CD14-positive monocyte (primary cell): Measurements from ENCODE around the gene TICRR. TPM values are rescaled to one million over a fixed set of nuclear protein-coding genes. Genes with fewer than 3 reads are reported as not detected.

Experiments
- DNase-seq, 3 donors: peaks; one replicate each; pipeline ENCODE4 v3.0.0-alpha.2; 2011 to 2022
- H2AFZ ChIP-seq: 2 replicates; pipeline ENCODE4 v1.6.0; 2012; ENCODE audit warnings: mild to moderate bottlenecking, low read depth, low read length, inconsistent platforms; ENCODE audit not compliant: insufficient read depth, poor library complexity, severe bottlenecking
- H3K27ac ChIP-seq, 2 donors: 1 replicate in 1 of 2; 2 replicates in 1 of 2; pipeline ENCODE4 v1.5.1; 2012 to 2013; ENCODE audit warnings: low read length in 2 of 2, control low read depth in 1 of 2, inconsistent platforms in 1 of 2, low read depth in 1 of 2, mild to moderate bottlenecking in 1 of 2
- H3K27me3 ChIP-seq, 2 donors: one replicate each; pipeline versions ENCODE4 v1.6.0 to v1.6.1; 2011 to 2013; ENCODE audit warnings: low read length in 2 of 2; ENCODE audit not compliant: control insufficient read depth in 2 of 2, insufficient read depth in 2 of 2
- H3K36me3 ChIP-seq, 2 donors: replicated peaks in 1 of 2; 1 replicate in 1 of 2; 2 replicates in 1 of 2; pipeline versions ENCODE4 v1.5.1 to v1.6.1; 2012 to 2013; ENCODE audit warnings: low read length in 2 of 2, control low read depth in 1 of 2, inconsistent platforms in 1 of 2, mild to moderate bottlenecking in 1 of 2; ENCODE audit not compliant: insufficient read depth in 2 of 2, control insufficient read depth in 1 of 2
- H3K4me1 ChIP-seq, 2 donors: 1 replicate in 1 of 2; 2 replicates in 1 of 2; pipeline versions ENCODE4 v1.5.1 to v1.6.1; 2012 to 2013; ENCODE audit warnings: low read length in 2 of 2, control low read depth in 1 of 2, inconsistent platforms in 1 of 2, mild to moderate bottlenecking in 1 of 2, moderate library complexity in 1 of 2; ENCODE audit not compliant: insufficient read depth in 2 of 2, control insufficient read depth in 1 of 2
- H3K4me2 ChIP-seq: replicated peaks from 2 replicates; pipeline ENCODE3; 2012; ENCODE audit warnings: low read length, moderate library complexity, mild to moderate bottlenecking; ENCODE audit not compliant: poor library complexity, severe bottlenecking; ENCODE audit errors: extremely low read depth
- H3K4me3 ChIP-seq, 3 experiments: fragments of 200-600 bp in 1 of 3; sonication (generic) in 1 of 3; replicated peaks in 1 of 3; 1 replicate in 2 of 3; 2 replicates in 1 of 3; pipeline ENCODE4 v1.5.1; 2011 to 2013; ENCODE audit warnings: low read length in 3 of 3, mild to moderate bottlenecking in 3 of 3, control low read depth in 2 of 3, low read depth in 2 of 3, inconsistent platforms in 1 of 3, moderate library complexity in 1 of 3
- H3K79me2 ChIP-seq: 2 replicates; pipeline ENCODE4 v1.6.0; 2012; ENCODE audit warnings: mild to moderate bottlenecking, control low read depth, inconsistent platforms, low read length, moderate library complexity; ENCODE audit not compliant: insufficient read depth
- H3K9ac ChIP-seq: 2 replicates; pipeline ENCODE4 v1.6.0; 2017; ENCODE audit warnings: low read length, mild to moderate bottlenecking; ENCODE audit not compliant: insufficient read depth, poor library complexity, severe bottlenecking
- H3K9me3 ChIP-seq, 2 donors: replicated peaks in 1 of 2; 1 replicate in 1 of 2; 2 replicates in 1 of 2; pipeline versions ENCODE4 v1.5.1 to v1.6.1; 2012 to 2013; ENCODE audit warnings: low read length in 2 of 2, control low read depth in 1 of 2; ENCODE audit not compliant: control insufficient read depth in 1 of 2, insufficient read depth in 1 of 2
- H4K20me1 ChIP-seq: 2 replicates; pipeline ENCODE4 v1.6.0; 2012; ENCODE audit warnings: mild to moderate bottlenecking, low read length, control low read depth, moderate library complexity; ENCODE audit not compliant: insufficient read depth
- H3K27ac Mint-ChIP-seq, 7 donors: one replicate each; pipeline ENCODE4 v1.8.0; 2020; ENCODE audit warnings: mild to moderate bottlenecking in 7 of 7, mixed read lengths in 7 of 7, moderate library complexity in 6 of 7, inconsistent platforms in 2 of 7
- H3K27me3 Mint-ChIP-seq, 3 donors: one replicate each; pipeline ENCODE4 v1.8.0; 2021 to 2022; ENCODE audit warnings: low read depth in 3 of 3, mild to moderate bottlenecking in 3 of 3, mixed read lengths in 3 of 3, moderate library complexity in 3 of 3, inconsistent platforms in 1 of 3
- H3K36me3 Mint-ChIP-seq, 2 donors: one replicate each; pipeline ENCODE4 v1.8.0; 2020; ENCODE audit warnings: mixed read lengths in 2 of 2, inconsistent platforms in 1 of 2, mild to moderate bottlenecking in 1 of 2
- H3K4me1 Mint-ChIP-seq: one replicate; pipeline ENCODE4 v1.8.0; 2020; ENCODE audit warnings: mild to moderate bottlenecking, mixed read lengths
- H3K4me3 Mint-ChIP-seq, 2 donors: one replicate each; pipeline ENCODE4 v1.8.0; 2020; ENCODE audit warnings: mild to moderate bottlenecking in 2 of 2, mixed read lengths in 2 of 2, moderate library complexity in 1 of 2
- H3K9me3 Mint-ChIP-seq, 7 donors: one replicate each; pipeline ENCODE4 v1.8.0; 2020 to 2022; ENCODE audit warnings: mixed read lengths in 7 of 7, mild to moderate bottlenecking in 6 of 7, moderate library complexity in 6 of 7, inconsistent platforms in 2 of 7
- CTCF ChIP-seq: fragments of 200-600 bp; IDR thresholded peaks from one replicate; pipeline ENCODE4 v1.8.0; 2022; ENCODE audit warnings: antibody characterized with exemption, mild to moderate bottlenecking
- WGBS: methylation state at CpG from one replicate; pipeline ENCODE4 v1.1.5; 2013; ENCODE audit warnings: missing lambda C conversion rate; ENCODE audit not compliant: insufficient coverage; 5-methylcytosine and 5-hydroxymethylcytosine counted together
- intact Hi-C, 2 donors: fragments of 100-400 bp; cut with micrococcal nuclease; formaldehyde crosslinking; loops; one replicate each; pipeline versions ENCODE4 v1.15.0 to v1.15.1; 2023
- polyA plus RNA-seq, 3 donors: library from polyadenylated mRNA; depleted of rRNA in 1 of 3; unstranded in 2 of 3; stranded (reverse) in 1 of 3; fragments of 300-500 nt in 2 of 3; fragments of >200 nt in 1 of 3; fragmentation: Illumina TruSeq in 2 of 3; gene quantifications; 1 replicate in 2 of 3; 2 replicates in 1 of 3; pipeline ENCODE4 v1.2.3, GENCODE V29; 2012 to 2021

TICRR gene
- polyA plus RNA-seq, 3 donors: not detected

DNA sequence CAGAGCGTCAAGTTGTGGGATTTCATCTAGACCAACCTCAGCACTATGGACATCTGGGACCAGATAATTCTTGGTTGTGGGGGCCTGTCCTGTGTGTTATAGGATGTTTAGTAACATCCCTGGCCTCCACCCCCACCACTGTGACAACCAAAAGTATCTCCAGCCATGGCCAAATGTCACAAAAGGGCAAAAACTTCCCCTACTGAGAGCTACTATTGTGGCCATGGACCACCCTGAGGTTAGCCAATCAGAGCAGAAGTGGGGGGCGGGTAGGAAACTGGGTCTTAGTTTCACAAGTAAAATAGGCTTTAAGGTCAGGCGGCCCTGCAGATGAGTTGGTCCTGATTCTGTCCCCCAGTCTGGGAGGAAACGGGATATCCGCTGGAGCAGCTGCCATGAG lies 54.6 kb downstream of the TICRR start:
- H3K4me3 ChIP-seq: no peak overlapping the region
- no peaks in the 10 kb centered on the region for H3K79me2 ChIP-seq
- H3K4me1 ChIP-seq: no peaks in the 10 kb centered on the region
- H3K36me3 Mint-ChIP-seq: peaks cover 59 to 71% of the 10 kb centered on the region in 2 donors
- no peaks in the 10 kb centered on the region for H3K4me1 Mint-ChIP-seq
- no peak overlapping the region for H3K4me3 Mint-ChIP-seq
- WGBS: 90% methylated on average over 4 of the region's 5 CpGs
- TF ChIP-seq CTCF: no peak
- no peaks in the 10 kb centered on the region for H3K27me3 ChIP-seq
- intact Hi-C loops: no loop called here
- no peaks in the 10 kb centered on the region for H4K20me1 ChIP-seq
- no peak overlapping the region for H2AFZ ChIP-seq
- peaks cover 1% of the 10 kb centered on the region in 3 donors for H3K27me3 Mint-ChIP-seq
- H3K27ac ChIP-seq: no peak overlapping the region
- peaks cover 61 to 67% of the 10 kb centered on the region in 2 donors for H3K36me3 ChIP-seq
- H3K27ac Mint-ChIP-seq: peak overlapping the region in 1 of 7 donors; percentile 38
- DNase-seq: no peak
- peaks cover 36 to 46% (median 40%) of the 10 kb centered on the region in 7 donors for H3K9me3 Mint-ChIP-seq
- no peak overlapping the region for H3K9ac ChIP-seq
- no peak overlapping the region for H3K4me2 ChIP-seq
- peaks cover 9 to 56% of the 10 kb centered on the region in 2 donors for H3K9me3 ChIP-seq

GRCh38 chr15:89630260-89630659 lies 55.0 kb downstream of the TICRR start:
- no peak overlapping the region for H3K4me3 Mint-ChIP-seq
- H3K4me1 Mint-ChIP-seq: no peaks in the 10 kb centered on the region
- Histone ChIP-seq H3K9ac (no peak overlapping the region), H3K79me2 (no peaks in the 10 kb centered on the region), H3K9me3 (peaks cover 9 to 56% of the 10 kb centered on the region in 2 donors), H3K27me3 (no peaks in the 10 kb centered on the region), H3K4me1 (no peaks in the 10 kb centered on the region), H3K27ac (no peak overlapping the region), H3K4me3 (no peak overlapping the region), H3K36me3 (peaks cover 57 to 62% of the 10 kb centered on the region in 2 donors), H2AFZ (no peak overlapping the region), H3K4me2 (no peak overlapping the region), H4K20me1 (no peaks in the 10 kb centered on the region)
- peaks cover 1% of the 10 kb centered on the region in 3 donors for H3K27me3 Mint-ChIP-seq
- DNase-seq: no peak
- TF ChIP-seq CTCF: no peak
- intact Hi-C loops: no loop called here
- no peak overlapping the region for H3K27ac Mint-ChIP-seq
- peaks cover 54 to 67% of the 10 kb centered on the region in 2 donors for H3K36me3 Mint-ChIP-seq
- H3K9me3 Mint-ChIP-seq: peaks cover 38 to 50% (median 44%) of the 10 kb centered on the region in 7 donors
- WGBS: 95% methylated on average over 14 of the region's 14 CpGs
